GM10248 (cell line): ENCODE measurements around the gene NUMB.

ENCODE experiments used
- CTCF ChIA-PET: fragments of 300-600 bp; sonication (Branson Sonifier 250); formaldehyde crosslinking; extraction: SDS; loops from one replicate; lab custom pipeline; 2021; ENCODE audit warnings: antibody characterized with exemption; lab: Yijun Ruan, JAX
- POLR2A ChIA-PET: fragments of 350-650 bp; sonication (Branson Sonifier 250); formaldehyde crosslinking; extraction: SDS; loops from one replicate; lab custom pipeline; 2020; ENCODE audit warnings: antibody characterized with exemption; lab: Yijun Ruan, JAX
- DNase-seq: peaks from one replicate; pipeline ENCODE4 v3.0.0; 2012; ENCODE audit errors: extremely low spot score
- CTCF ChIP-seq: IDR thresholded peaks from 2 replicates; pipeline ENCODE4 v1.5.1; 2012; ENCODE audit warnings: mild to moderate bottlenecking, low read depth; ENCODE audit errors: extremely low read depth, missing control alignments, control extremely low read depth

NUMB gene

DNA sequence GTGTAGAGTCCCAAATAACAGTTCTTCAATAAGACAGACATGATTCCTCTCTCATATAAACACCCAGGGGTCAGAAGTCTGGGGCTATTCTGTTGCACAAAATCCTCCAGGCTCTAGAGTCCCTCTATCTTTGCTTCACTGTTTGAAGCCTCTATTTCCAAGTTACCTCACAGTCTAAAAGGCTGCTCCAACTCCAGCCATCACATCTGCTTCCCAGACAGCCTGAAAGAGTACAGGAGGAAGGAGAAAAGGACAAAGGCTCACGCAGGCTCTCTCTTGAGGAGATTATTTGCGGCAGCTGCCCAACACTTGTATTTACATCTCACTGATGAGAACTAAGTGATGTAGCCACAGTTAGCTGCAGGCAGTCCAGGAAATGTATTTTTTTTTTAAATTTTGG lies 214.6 kb downstream of the NUMB start:
- ChIA-PET POLR2A (no interaction called here), CTCF (interaction anchor here (1.2 to 3.2 kb wide), 2 partner anchors 12 to 228 kb away, joined by 3 to 16 read pairs; no protein-coding TSS in a partner anchor)
- no peak for TF ChIP-seq CTCF
- DNase-seq = no peak

- CTCF ChIA-PET = interaction anchor here (1.2 to 1.3 kb wide), 2 partner anchors 11 to 228 kb away, joined by 3 to 7 read pairs; no protein-coding TSS in a partner anchor
- POLR2A ChIA-PET = no interaction called here
- TF ChIP-seq CTCF = no peak
- no peak for DNase-seq
These were observed 215.0 kb downstream of the NUMB start for GRCh38 chr14:73243341-73243740.

GRCh38 chr14:73242357-73242901 lies 215.9 kb downstream of the NUMB start:
- no peak for DNase-seq
- CTCF ChIA-PET = interaction anchor here (1.2 to 2.2 kb wide), 4 partner anchors 10 to 229 kb away, joined by 3 to 7 read pairs (median 6); no protein-coding TSS in a partner anchor
- POLR2A ChIA-PET = no interaction called here
- TF ChIP-seq CTCF = no peak

DNA sequence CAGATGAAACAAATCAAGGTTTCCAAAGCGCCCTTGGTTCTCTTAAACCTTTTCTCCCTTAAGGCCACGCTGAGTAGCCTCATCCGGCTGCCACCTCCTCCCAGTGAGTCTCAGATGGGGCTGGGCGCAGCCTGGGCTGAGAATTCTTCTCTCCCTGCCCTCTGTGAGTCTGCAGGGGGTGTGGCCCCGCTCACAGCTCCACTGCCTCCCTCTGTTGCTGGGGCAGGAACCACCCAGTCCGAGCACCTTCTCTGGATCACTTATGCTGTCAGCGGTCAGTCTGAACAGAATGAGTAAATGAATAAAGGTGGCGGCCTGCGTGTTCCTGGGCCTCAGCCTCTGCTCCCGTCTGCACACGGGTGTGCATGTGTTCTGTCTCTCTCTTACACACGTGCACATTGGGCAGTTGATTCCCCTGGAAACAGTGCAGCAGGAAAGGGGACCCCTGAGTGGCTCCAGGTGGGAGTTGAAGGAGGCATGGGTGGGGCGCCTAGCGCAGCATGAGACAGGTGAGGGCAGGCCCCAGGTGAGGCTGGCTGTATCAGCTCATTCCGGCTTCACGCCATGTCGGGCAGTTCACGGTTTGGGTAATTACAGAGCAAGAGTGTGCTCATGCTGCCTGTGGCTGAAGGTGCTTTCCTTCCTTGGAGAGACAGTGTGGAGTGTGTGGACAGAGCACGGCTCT lies 216.7 kb downstream of the NUMB start:
- DNase-seq = no peak
- ChIA-PET POLR2A (no interaction called here), CTCF (interaction anchor here (2.2 kb wide), 2 partner anchors 12 to 17 kb away, joined by 5 to 7 read pairs; no protein-coding TSS in a partner anchor)
- TF ChIP-seq CTCF = no peak

GRCh38 chr14:73240816-73241480 lies 217.4 kb downstream of the NUMB start:
- POLR2A ChIA-PET = no interaction called here

More at GRCh38 chr14:73240816-73241480, 217.4 kb downstream of the NUMB start:
- TF ChIP-seq CTCF = no peak
- no peak for DNase-seq
- CTCF ChIA-PET = interaction anchor here (2.2 kb wide), 2 partner anchors 12 to 16 kb away, joined by 5 to 7 read pairs; no protein-coding TSS in a partner anchor
